B cell (primary cell): ENCODE data around the gene DISP3.

Experiments
- CTCF ChIP-seq: fragments of 200-600 bp; IDR thresholded peaks from one replicate; pipeline ENCODE4 v1.8.0; 2022; ENCODE audit warnings: antibody characterized with exemption, mild to moderate bottlenecking
- EZH2 ChIP-seq: IDR thresholded peaks from 2 replicates; pipeline ENCODE4 v1.6.1; 2012; ENCODE audit warnings: borderline replicate concordance, low read depth, mild to moderate bottlenecking, moderate library complexity, low read length; ENCODE audit not compliant: insufficient read depth, poor library complexity, severe bottlenecking

DNA sequence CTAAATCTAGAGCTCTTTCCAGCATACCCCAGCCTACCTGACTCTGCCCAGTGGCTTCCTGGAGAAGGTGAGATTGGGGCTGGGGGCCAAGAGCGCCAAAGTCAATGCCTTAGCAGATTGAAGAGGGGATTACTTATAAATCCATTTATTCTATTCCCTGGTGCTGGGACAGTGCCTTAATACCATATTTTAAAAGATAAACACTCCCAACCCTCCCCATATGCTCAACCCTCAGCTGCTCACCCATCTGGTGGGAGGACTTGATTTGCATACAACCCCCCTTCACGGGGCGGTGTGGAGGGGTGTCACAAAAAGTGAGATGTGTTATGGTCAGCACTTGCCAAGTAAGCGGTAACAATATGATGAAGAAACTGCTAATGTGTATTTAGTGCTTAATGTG, 3.2 kb upstream of the DISP3 start:
- TF ChIP-seq CTCF (no peak), EZH2 (no peak)
